ENCODE results near the gene NXN. TPM values are rescaled to one million over a fixed set of nuclear protein-coding genes. Genes with fewer than 3 reads are reported as not detected.
"Not testable (repeated sequence)": the region's sequence is repeated elsewhere in the genome, so short reads cannot be mapped to it uniquely, and the experiment has no call there.

Gene NXN
- polyA plus RNA-seq, 1 experiment = 118 TPM

DNA sequence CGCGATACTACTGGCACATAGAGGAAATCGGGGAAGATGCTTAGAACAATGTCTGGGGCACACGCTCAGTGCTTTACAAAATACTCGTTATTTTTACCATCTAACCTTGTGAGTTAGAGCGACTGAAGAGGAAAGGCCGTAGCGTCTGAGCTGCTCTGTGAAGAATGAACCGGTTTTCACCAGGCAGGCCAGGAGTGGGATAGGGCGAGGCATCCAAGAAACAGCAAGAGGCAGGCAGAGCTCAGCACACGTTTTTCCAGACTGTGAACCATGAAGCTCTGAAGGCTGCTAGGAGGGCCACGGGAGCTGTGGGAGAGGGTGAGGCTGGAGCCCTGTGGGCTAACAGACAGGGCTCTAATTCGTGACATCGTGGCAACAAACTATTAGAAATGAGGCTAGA, 101.9 kb downstream of the NXN start:
- TF ChIP-seq, protein P1, sequence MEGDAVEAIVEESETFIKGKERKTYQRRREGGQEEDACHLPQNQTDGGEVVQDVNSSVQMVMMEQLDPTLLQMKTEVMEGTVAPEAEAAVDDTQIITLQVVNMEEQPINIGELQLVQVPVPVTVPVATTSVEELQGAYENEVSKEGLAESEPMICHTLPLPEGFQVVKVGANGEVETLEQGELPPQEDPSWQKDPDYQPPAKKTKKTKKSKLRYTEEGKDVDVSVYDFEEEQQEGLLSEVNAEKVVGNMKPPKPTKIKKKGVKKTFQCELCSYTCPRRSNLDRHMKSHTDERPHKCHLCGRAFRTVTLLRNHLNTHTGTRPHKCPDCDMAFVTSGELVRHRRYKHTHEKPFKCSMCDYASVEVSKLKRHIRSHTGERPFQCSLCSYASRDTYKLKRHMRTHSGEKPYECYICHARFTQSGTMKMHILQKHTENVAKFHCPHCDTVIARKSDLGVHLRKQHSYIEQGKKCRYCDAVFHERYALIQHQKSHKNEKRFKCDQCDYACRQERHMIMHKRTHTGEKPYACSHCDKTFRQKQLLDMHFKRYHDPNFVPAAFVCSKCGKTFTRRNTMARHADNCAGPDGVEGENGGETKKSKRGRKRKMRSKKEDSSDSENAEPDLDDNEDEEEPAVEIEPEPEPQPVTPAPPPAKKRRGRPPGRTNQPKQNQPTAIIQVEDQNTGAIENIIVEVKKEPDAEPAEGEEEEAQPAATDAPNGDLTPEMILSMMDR (IDR thresholded peaks at IDR 0.05; ENCODE audit: low read depth, low read length) = no peak
- POLR2A ChIA-PET = no interaction called here
- Histone ChIP-seq H3K27me3 (ENCODE audit: control insufficient read depth, insufficient read depth, low read length) (no peaks in the 10 kb centered on the region), H3K9me3 (ENCODE audit: control insufficient read depth, insufficient read depth, low read length) (peaks cover 4% of the 10 kb centered on the region; the same call in 1 of the 2 replicates), H3K4me3 (ENCODE audit: low read depth, low read length) (no peak overlapping the region), H3K27ac (ENCODE audit: low read depth, low read length) (no peak overlapping the region)
- CTCF ChIA-PET = no interaction called here
- DNase-seq (ENCODE audit: low read depth, low spot score) = no peak

DNA sequence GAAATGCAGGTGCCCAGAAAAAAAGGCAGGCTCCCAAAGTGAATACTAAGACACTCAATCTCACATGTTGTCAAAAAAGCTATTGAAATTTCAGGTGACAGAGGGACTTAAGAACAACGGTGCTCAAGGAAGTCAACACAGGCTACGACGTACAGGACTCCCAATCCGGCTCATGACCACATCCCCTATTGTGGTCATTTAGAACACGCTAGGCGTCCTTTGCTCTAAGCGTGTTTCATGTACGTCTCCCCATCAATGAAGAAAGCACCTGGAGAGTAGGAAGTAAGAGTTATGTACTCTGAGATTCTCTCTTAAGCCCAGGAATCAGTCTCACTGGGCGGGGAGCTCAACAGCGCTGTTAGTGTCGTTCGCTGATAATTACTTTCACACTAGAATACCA, 103.3 kb downstream of the NXN start:
- POLR2A ChIA-PET = no interaction called here
- Histone ChIP-seq H3K27ac (ENCODE audit: low read depth, low read length) (no peak overlapping the region), H3K9me3 (ENCODE audit: control insufficient read depth, insufficient read depth, low read length) (peaks cover 3% of the 10 kb centered on the region; the same call in 1 of the 2 replicates), H3K27me3 (ENCODE audit: control insufficient read depth, insufficient read depth, low read length) (no peaks in the 10 kb centered on the region), H3K4me3 (ENCODE audit: low read depth, low read length) (no peak overlapping the region)
- CTCF ChIA-PET = no interaction called here
- no peak for DNase-seq (ENCODE audit: low read depth, low spot score)
- TF ChIP-seq, protein P1 (IDR thresholded peaks at IDR 0.05; ENCODE audit: low read depth, low read length) = no peak

DNA sequence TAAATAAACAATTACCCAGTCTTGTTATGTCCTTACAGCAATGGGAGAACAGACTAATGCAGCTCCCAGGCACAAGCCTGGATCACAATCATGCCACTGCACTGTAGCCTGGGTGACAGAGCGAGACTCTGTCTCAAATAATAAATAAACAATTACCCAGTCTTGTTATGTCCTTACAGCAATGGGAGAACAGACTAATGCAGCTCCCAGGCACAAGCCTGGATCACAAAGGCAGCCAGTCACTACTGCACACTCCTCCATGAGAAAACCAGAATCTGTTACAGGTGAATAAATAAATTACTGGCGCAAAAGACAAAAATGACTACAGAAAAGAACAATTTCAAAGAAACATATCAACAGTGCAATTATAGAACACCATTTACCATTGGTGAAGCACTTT, 105.0 kb downstream of the NXN start:
- CTCF ChIA-PET = not testable (repeated sequence)

DNA sequence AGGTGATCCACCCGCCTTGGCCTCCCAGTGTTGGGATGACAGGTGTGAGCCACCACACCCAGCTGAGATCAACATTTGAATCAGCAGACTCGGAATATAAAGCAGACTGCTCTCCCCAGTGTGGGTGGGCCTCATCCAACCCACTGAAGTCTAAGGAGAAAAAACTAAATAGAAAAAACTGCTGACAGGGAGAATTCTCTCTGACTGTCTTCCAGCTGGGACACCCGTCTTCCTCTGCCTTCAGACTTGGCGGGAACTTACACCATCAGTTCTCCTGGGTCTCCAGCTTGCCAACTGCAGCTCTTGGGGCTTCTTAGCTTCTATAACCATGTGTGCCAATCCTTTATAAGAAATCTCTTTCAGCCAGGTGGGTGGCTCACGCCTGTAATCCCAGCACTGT, 106.7 kb downstream of the NXN start:
- no peak overlapping the region for H3K4me3 ChIP-seq (ENCODE audit: low read depth, low read length)
- H3K9me3 ChIP-seq (ENCODE audit: control insufficient read depth, insufficient read depth, low read length) = no peaks in the 10 kb centered on the region
- ChIA-PET POLR2A (no interaction called here), CTCF (no interaction called here)
- H3K27me3 ChIP-seq (ENCODE audit: control insufficient read depth, insufficient read depth, low read length) = no peaks in the 10 kb centered on the region
- no peak overlapping the region for H3K27ac ChIP-seq (ENCODE audit: low read depth, low read length)
- TF ChIP-seq, protein P1 (IDR thresholded peaks at IDR 0.05; ENCODE audit: low read depth, low read length) = no peak
- DNase-seq (ENCODE audit: low read depth, low spot score) = no peak

More for the DNA sequence above, 105.0 kb downstream of the NXN start:
- H3K4me3 ChIP-seq (ENCODE audit: low read depth, low read length); H3K27ac ChIP-seq (ENCODE audit: low read depth, low read length); DNase-seq (ENCODE audit: low read depth, low spot score); H3K27me3 ChIP-seq (ENCODE audit: control insufficient read depth, insufficient read depth, low read length); H3K9me3 ChIP-seq (ENCODE audit: control insufficient read depth, insufficient read depth, low read length); POLR2A ChIA-PET: not testable (repeated sequence)

DNA sequence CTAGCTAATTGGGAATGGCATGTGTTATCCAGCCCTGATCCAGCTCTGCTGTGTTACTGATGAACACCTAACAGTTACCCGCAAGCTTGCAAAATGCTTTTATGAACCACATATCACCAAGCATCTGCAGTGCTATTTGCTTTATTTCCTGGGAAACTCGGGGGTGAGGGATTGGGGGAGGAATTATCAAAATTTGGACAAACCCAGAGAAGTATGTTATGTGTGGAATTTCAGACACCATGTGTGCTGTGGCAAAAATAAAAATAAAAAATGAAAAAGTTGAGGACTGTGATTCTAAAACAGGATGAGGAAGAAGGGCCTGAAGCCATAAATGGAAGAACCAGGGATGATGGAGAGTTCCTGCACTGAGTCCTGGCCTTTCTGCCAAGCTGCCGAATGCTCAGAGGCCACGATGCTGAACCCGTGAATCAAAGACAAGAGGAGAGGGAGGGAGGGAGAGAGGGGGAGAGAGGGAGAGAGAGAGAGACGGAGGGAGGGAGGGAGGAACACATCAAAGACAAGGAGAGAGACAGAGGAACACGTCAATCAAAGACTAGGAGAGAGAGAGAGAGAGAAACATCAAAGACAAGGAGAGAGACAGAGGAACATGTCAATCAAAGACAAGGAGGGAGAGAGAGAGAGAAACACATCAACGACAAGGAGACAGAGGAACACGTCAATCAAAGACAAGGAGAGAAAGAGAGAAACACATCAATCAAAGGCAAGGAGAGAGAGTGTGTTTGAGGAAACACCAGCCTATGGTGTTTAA, 107.6 kb downstream of the NXN start:
- no peak overlapping the region for H3K4me3 ChIP-seq (ENCODE audit: low read depth, low read length)
- no peaks in the 10 kb centered on the region for H3K27me3 ChIP-seq (ENCODE audit: control insufficient read depth, insufficient read depth, low read length)
- ChIA-PET CTCF (interaction anchor here (0.5 kb wide), 1 partner anchor 108 kb away, joined by 5 read pairs; no protein-coding TSS in a partner anchor), POLR2A (no interaction called here)
- H3K9me3 ChIP-seq (ENCODE audit: control insufficient read depth, insufficient read depth, low read length) = no peaks in the 10 kb centered on the region
- TF ChIP-seq, protein P1 (IDR thresholded peaks at IDR 0.05; ENCODE audit: low read depth, low read length) = no peak
- H3K27ac ChIP-seq (ENCODE audit: low read depth, low read length) = no peak overlapping the region
- no peak for DNase-seq (ENCODE audit: low read depth, low spot score)
